ENCODE results near the gene DIO2.
A peak's percentile ranks its signal among the peaks of the same experiment; 100 is the strongest.

DIO2 gene

DNA sequence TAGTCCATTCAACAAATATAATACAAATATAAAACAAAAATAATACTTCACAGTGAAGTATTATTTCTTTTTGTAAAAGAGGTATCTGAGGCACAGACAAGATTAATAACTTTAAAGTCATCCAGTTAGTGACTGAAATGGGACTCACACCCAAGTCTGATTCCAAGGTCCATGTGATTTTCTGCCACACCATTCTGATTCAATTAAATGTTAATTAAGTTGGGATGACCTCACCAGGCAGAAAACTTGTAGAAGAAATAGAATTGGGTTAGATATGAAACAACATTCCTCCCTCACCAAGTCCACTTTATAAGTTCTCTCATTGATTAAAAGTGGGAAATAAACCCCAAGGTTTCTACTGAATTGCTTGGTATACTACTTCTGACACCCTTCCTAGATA lies 34.4 kb downstream of the DIO2 start:
- H3K4me3 ChIP-seq (replicated peaks; ENCODE audit: low read depth, low read length), result no peak overlapping the region
- DNase-seq (ENCODE audit: low read depth), result no peak

GRCh38 chr14:80172375-80173051 lies 38.8 kb downstream of the DIO2 start:
- DNase-seq (ENCODE audit: low read depth), result no peak
- TF ChIP-seq CTCF (IDR thresholded peaks at IDR 0.05; ENCODE audit: low read length, missing control alignments), result no peak
- no peak overlapping the region for H3K4me3 ChIP-seq (replicated peaks; ENCODE audit: low read depth, low read length)

More for the DNA sequence above, 34.4 kb downstream of the DIO2 start:
- TF ChIP-seq CTCF (IDR thresholded peaks at IDR 0.05; ENCODE audit: low read length, missing control alignments), result no peak

GRCh38 chr14:80167793-80168448 lies 43.4 kb downstream of the DIO2 start:
- no peak for TF ChIP-seq CTCF (IDR thresholded peaks at IDR 0.05; ENCODE audit: low read length, missing control alignments)
- DNase-seq (ENCODE audit: low read depth), result no peak
- no peak overlapping the region for H3K4me3 ChIP-seq (replicated peaks; ENCODE audit: low read depth, low read length)

- H3K4me3 ChIP-seq (replicated peaks; ENCODE audit: low read depth, low read length), result no peak overlapping the region
- peak; percentile 1 for DNase-seq (ENCODE audit: low read depth)
- TF ChIP-seq CTCF (IDR thresholded peaks at IDR 0.05; ENCODE audit: low read length, missing control alignments), result no peak
Measured at GRCh38 chr14:80164991-80165721, 46.1 kb downstream of the DIO2 start.

GRCh38 chr14:80152763-80153162 lies 58.5 kb downstream of the DIO2 start:
- H3K4me3 ChIP-seq (replicated peaks; ENCODE audit: low read depth, low read length), result no peak overlapping the region
- no peak for TF ChIP-seq CTCF (IDR thresholded peaks at IDR 0.05; ENCODE audit: low read length, missing control alignments)
- no peak for DNase-seq (ENCODE audit: low read depth)

GRCh38 chr14:80152166-80152565 lies 59.1 kb downstream of the DIO2 start:
- H3K4me3 ChIP-seq (replicated peaks; ENCODE audit: low read depth, low read length), result no peak overlapping the region
- TF ChIP-seq CTCF (IDR thresholded peaks at IDR 0.05; ENCODE audit: low read length, missing control alignments), result no peak
- DNase-seq (ENCODE audit: low read depth), result no peak

All from fibroblast of pulmonary artery (primary cell).